Measurements from ENCODE around the gene CFAP97D1.
"Not testable (repeated sequence)": the region's sequence is repeated elsewhere in the genome, so short reads cannot be mapped to it uniquely, and the experiment has no call there.

Gene CFAP97D1

DNA sequence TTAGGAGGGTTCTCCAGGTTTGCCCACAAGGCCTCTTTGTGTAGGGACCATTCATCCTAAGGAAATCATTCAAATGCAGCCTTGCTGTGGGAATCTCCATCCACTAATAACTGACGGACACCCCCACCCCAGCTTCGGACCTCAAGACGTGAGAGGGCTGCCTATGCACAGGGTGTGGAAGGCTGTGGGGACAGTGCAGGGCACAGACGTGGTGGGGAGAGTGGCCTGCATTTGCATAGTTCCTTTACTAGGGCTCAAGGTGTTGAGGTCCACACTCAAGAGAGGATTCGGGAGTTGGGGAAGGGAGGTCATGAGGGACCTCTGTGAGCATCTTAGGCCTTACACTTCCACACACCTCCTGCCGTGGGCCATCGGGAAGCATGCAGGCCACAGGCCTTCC is 11.3 kb upstream of the CFAP97D1 start:
- DNase-seq = no peak

DNA sequence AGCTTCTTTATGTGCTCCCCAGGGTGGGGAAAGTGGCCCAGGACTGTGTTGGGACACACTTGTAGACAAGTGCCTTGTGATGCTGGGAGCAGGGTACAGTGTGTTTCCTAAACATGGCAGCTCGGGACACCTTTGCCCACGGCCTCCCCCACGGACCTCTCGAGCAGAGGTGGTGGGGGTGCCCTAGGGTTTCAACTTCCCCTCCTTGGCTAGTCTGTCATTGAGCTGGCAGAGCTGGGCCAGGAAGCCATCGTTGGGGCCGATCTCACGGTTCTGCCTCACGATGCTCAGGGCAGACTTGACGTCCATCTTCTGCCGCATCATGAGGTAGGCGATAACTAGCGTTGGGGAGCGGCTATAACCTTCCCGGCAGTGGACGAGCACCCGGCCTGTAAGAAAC is 10.8 kb upstream of the CFAP97D1 start:
- DNase-seq = no peak

DNA sequence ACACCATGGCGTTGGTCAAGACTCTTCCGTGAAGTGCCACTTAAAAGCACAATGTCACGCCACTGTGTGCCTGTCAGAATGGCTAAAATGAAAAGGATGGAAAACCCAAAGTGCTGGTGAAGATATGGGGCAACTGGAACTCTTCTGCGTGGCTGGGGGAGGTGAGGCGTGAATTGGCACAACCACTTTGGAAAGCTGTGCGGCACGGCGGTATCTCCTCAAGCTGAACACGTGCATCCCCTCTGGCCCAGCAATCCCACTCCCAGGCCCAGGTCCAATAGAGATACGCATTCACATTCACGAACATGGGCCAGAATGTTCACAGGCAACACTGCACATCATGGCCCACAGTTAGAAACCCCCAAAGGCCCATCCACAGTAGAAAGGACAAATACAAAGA is 10.4 kb upstream of the CFAP97D1 start:
- DNase-seq = no peak

DNA sequence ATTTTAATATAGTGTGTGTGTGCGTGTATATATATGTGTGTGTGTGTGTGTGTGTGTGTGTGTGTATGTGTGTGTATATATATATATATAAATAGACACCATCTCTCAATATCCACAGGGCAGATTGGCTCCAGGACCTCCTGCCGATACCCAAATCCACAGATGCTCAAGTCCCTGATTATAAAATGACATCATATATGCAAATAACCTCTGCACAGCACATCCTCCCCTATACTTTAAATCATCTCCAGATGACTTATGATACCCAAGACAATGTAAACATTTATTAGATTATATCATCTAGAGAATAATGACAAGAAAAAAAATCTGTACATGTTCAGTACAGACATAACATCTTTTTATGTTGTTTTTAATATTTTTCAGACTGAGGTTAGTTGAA is 9.3 kb upstream of the CFAP97D1 start:
- DNase-seq = no peak

DNA sequence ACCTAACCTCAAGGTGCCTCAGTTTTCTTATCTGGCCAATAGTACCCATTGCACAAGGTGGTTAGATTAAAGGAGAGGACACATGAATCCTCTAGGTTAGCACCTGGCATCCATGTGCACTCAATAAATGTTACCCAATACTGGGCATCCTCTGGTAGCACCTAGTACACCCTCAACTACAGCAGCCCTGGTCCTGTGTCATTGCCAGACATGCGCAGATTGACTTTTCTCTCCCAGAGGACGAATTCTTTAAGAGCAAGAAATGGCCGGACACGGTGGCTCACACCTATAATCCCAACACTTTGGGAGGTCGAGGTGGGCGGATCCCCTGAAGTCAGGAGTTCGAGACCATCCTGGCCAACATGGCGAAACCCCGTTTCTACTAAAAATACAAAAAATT is 8.8 kb upstream of the CFAP97D1 start:
- DNase-seq = no peak

DNA sequence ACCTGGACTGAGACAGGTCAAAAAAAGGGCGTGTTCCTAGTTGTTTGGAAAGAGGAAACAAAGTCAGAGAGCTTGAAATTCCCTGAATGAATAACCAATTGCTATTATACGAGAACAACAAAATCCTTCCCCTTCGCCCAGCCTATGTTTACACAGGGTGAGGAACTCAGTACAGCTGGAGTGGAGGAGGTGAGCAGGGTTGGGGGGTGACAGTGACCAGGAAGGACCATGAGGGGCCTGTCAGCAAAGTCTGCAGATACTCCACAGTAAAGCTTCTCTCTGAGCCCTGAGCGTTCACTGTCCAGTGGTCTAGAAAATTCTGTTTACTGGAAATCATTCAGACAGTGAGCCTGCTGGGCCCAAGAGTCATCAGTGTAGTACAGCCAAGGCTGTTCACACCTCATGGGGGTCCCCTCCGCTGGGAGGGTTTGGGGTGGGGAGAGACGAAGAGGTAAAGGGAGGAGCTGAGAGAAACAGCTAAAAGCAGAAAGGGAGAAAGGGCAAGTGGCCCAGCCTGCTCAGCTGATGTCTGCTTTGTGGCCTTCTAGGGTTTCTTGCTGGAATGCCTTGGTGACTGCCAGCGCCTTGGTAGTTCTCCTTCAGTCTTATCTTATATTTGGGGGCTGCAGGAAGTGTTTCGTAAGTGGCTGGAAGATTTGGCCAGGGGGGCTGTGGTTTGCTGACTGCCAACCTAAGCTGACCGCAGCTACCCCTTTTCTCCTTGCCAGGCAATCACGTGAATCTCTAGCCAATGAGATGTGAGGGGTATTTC is 7.2 kb upstream of the CFAP97D1 start:
- no peak for DNase-seq

DNA sequence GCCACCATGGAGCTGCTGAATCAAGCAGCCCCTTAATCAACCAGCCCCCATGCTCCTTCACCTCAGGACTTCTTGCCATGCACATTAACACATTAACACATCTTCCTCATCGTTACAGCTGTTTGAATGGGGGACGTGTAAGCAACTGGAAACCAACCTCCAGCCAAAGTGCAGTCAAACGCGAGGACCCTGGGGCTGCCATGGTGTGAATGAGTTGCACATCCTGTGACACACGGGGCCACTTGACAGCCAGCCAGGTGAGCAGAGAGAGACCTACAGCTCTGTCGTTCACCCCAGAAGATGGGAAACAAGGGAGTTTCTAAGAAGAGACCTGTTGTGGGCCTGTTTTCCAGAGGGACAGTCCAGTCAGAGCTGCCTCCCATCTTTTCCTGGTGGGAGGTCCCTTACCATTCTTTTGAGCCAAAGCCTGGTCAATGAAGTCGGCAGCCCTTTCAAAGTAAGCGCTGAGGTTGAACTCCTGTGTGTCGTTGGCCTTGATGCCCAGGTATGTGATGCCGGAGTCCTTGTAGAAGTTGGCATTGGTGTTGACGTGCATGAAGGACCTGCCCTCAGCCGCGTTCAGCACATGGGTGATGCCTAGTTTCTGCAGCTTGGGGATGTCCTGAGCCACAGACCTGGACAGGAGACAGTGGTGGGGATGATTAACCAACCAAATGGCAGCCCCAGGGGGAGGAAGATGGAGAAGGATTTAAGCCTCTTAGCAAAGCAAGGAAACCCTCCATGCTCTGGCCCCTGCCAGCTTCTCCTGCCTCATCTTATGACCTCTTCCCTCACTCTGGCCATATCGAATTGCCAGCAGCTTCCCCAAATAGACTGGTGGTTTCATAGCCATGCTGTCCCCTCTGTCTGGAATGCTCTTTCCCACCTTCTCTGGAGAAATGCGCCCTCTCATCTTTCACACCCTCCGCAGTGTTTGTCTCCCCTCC is 5.7 kb upstream of the CFAP97D1 start:
- no peak for DNase-seq

DNA sequence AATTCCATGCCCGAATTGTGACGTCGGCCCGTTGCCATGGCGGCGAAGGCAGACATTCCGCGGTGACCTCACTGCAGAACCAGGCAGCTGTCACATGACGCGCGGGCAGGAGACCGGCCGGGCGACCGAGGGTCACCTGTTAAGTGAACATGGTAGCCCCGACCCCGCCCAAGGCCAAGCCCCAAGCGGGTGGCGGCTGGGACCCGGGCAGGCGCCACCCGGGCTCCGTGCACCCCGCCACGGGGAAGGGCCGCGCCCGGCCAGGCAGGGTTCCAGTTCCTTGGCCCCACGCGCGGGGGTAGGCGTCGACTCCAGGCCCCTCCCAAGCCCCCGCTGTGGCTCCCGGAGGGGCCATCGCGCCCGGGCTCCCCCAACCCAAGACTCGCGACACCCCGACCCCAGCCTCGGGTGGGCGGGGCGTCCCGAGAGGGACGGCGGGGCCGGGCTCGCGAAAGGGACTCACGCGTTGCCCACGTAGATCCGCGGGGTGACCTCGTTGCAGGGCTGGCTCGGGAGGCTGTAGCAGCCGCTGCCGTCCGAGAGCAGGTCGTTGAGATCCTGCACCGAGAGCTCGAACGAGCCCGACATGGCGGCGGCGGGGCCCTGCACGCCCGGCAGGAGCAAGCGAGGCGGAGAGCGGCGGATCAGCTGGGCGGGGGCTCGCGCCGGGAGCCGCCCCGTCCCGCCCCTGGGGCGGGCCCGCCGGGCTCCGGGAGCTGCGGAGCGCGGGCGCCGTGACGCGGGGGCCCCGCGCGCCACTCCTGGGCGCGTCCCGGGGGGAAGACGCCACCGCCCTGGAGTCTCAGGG is 1.7 kb upstream of the CFAP97D1 start, which contains the start of gene DUSP3:
Gene DUSP3 (minus strand): TSS at position 641 of the 808 bp plus-strand sequence. CDS start 53 bp downstream, at position 588.
- peak; percentile 53 to 60 for DNase-seq

DNA sequence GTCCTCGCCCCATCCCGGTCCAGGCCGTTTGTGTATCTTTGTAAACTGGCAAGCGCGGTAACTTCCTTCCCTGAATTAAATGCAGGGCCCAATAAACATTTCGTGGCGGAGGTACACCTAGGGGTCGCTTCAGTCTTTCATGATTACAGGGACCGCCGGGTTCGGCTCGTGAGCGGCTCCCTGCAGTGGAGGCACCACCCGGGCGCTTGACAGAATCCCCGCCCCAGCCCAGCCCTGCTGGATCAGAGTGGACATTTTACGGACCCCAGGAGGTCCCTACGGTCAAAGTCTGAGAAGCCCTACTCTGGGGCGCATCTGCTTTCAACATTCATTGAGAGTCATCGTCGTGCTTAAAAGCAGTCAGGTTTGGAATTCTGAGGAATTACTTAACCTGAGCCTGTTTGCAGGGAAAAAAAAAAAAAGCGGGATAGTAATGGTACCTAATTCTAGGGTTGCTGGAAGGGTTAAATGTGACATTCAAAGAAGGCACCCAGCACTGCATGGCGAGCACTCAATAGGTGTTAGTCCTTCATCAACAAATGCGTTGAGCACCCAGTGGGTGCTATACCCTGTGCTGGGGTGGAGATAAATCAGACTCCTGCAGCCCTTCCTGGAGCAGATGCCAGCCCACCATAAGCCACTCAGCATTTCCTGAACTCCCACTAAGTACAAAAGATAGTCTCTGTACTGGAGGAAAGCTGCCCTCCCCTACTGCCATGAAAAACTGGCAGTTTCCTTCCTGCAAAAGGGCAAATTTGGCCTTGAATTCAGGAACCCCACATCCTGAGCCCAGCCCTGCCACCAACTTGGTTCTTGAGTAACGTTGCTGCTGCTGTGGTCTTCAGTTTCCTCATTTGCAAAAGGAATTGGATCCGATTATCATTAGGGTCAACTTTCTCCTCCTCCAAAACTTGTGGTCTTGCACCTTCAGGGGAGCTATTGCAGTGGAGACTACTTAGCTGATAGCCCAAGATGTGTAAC is 800 bp upstream of the CFAP97D1 start:
- no peak for DNase-seq

DNA sequence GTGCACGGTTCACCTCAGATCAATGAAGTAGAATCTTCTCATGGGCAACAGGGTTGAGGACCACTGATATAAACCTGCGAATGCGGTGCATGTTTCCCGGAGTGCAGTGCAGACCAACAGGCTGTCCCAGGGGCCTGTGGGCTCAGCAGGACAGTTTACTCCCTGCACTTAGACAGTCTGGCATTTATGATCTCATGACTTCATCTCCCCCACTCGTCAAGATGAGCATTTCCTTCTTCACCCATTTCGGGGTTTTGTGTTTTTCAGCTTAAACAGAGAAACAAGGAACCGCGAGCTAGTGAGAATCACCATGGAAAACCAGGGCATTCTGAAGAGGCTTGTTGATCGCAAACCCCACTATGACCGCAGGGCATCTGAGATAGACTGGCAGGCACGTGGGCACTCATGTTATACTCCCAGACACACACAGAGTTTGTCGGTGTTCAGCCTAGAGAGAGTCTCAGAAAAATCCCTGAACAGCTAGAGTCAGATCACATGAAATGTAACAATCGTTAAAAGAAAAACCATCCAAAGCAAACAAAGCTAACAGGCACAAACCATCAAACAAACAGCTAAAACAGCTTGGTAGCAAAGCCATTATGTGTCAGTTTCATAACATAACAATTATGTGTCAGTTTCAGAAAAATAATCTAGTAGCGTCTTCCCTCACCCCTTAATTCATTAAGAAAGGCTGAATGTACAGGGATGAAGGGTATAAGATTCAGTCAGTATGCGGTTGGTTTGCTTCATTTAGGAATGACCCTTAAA is 2.9 kb downstream of the CFAP97D1 start:
- no peak for DNase-seq

DNA sequence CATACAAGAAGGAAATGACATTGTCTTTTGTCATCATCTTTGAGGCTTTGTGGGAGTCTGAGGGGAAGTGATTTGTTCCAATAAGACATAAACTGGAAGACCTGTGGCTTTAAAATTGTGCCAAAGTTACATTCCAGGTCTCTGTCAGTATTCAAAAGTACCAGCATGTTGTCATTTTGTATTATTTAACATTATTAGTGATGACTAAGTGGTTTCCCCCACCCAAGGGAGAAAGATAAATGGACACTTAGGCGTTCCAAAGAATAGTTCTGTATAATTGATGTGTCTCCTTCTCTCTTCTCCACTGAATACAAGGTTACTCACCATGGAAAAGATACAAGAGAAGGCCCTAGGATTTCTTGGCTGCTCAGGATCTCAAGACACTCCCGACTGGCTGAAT is 3.8 kb downstream of the CFAP97D1 start:
- no peak for DNase-seq

DNA sequence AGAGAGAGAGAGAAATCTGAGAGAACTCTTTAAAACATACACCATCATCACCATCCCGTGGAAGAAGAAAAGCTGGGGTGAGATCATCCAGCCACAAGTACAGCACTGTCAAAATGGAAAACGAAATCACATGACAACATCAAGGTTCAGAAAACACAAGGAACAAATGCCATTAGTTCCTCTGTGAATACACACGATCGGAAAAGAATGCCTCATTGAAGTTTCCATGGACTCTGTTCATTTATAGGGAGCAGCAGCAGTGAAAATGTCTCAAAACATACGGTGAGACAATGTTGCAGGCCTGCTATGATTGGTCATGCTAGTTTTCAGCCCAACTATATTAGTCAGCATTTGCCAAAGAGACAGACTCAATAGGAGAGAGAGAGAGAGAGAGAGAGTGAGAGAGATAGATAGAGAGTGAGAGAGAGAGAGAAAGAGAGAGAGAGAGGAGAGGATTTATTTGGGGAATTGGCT is 4.4 kb downstream of the CFAP97D1 start:
- no peak for DNase-seq

DNA sequence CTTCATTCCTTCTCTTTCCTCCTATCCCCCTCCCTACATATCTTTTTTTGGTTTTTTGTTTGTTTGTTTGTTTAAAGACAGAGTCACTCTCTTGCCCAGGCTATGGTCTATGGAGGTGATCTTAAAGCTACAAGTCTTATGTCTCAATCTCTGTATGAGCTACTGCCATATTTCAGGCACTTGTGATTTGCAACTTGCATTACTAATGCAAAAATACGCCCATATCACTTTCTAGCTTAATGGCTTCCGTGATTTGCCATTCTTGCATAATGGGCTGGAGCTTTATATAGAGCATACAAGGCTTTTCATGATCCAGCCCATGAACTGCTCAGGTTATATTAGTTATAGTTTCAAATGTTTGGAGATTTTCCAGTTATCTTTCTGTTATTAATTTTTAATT is 7.5 kb downstream of the CFAP97D1 start:
- no peak for DNase-seq

DNA sequence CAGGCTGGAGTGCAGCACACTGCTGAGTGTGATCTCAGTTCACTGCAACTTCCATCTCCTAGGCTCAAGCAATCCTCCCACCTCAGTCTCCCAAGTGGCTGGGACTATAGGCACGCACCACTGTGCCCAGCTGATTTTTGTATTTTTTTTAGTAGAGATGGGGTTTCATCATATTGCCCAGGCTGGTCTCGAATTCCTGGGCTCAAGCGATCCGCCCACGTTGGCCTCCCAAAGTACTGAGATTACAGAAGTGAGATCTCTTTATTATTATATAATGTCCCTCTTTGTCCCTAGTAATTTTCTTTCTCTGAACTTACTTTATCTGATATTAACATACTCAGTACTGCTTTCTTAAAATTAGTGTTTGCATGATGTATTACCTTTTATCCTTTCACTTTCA is 8.3 kb downstream of the CFAP97D1 start:
- DNase-seq = no peak

DNA sequence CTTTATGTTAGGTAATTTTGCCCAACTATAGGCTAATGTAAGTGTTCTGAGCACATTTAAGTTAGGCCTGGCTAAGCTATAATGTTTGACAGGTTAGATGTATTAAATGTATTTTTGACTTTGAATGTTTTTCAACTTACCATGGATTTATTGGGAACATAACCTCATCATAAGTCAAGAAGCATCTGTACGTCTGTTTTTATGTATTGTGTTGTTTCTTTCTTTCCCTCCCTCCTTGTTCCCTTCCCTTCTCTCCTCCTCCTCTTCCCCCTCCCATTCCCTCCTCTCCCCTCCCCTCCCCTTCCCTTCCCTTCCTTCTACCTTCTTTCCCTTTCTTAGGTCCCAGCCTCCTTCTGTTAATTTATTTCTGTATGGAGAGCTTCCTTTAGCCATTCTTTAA is 9.2 kb downstream of the CFAP97D1 start:
- no peak for DNase-seq

DNA sequence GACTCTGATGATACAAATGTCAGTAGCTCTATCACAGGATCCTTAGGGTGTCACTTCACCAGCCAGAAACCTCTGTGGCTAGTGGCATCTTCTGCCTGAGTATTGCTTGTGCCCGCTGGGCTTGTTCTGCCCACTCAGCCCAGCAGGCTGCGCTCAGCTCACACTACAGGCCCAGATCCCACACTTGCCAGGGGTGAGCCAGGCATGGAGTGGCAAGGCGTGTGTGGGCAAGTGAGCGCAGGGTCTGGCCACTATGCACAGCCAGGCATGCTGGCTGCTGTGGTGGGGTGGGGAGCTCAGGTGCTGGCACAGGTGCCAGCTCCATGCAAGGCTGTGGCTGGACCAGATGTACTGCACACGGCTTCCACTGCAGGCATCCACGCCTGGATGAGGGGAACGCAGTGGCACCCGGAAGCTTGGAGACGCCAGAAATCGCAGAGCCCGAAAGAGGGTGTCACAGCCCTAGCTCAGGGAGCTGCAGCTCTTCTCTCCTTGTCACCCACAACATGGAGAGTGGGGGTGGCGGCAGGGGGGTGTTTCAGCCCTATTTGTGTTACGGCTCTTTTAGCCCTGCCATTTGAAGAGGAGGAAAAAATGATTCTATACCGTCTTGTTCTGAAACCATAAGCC is 10.2 kb downstream of the CFAP97D1 start:
- no peak for DNase-seq

DNA sequence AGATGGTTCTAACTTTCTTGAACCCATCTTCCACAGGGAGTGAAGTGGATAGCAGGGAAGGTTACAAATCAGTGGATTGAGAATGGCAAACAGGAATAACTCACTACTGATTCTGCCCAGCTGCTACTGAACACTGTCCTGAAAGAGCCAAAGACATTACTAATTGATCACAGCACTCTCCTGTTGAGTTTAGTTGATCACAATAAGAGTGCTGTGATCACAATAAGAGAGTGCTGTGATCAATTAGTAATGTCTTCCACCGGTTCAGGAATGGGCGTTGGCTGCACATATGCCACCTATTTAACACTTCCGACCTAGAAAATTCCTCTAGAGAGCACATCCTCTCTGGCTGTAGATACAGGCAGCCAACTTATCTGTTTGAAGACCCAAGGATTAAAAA is 11.4 kb downstream of the CFAP97D1 start:
- no peak for DNase-seq

DNA sequence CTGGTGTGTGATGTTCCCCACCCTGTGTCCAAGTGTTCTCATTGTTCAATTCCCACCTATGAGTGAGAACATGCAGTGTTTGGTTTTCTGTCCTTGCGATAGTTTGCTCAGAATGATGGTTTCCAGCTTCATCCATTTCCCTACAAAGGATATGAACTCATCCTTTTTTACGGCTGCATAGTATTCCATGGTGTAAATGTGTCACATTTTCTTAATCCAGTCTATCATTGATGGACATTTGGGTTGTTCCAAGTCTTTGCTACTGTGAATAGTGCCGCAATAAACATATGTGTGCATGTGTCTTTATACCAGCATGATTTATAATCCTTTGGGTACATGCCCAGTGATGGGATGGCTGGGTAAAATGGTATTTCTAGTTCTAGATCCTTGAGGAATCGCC is 12.4 kb downstream of the CFAP97D1 start:
- not testable (repeated sequence) for DNase-seq

DNA sequence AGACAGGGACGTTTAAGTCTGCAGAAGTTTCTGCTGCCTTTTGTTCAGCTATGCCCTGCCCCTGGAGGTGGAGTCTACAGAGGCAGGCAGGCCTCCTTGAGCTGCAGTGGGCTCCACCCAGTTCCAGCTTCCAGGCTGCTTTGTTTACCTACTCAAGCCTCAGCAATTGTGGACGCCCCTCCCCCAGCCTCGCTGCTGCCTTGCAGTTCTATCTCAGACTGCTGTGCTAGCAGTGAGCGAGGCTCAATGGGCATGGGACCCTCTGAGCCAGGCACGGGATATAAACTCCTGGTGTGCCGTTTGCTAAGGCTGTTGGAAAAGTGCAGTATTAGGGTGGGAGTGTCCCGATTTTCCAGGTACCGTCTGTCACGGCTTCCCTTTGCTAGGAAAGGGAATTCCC is 17.8 kb downstream of the CFAP97D1 start:
- DNase-seq = not testable (repeated sequence)

DNA sequence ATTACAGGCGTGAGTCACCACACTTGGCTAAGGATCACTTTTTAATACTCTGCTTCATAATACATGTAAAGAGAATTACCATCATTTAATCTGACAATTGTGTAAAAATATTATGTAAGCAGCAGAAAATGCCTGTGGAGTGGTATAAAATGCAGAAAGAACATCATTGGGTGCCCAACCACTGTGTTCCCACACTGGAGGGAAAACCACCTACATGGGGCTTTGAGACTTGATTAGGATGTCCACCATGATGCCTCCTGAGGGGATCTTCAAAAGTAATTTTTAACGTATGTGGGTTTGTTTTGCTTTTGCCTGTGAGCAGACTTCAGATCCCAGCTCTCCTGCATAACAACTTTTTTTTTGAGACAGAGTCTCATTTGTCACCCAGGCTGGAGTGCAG is 18.8 kb downstream of the CFAP97D1 start:
- DNase-seq = no peak
